Transverse colon (tissue), 4 donors: ENCODE data around the gene GCLC.

Experiments used
- POLR2A ChIP-seq: fragments of 450-650 bp; IDR thresholded peaks from one replicate; pipeline ENCODE4 v1.6.1; 2016; ENCODE audit warnings: antibody characterized with exemption, mild to moderate bottlenecking, moderate library complexity
- POLR2AphosphoS5 ChIP-seq, 3 donors: sonication (generic); formaldehyde crosslinking; IDR thresholded peaks; one replicate each; pipeline ENCODE4 v1.6.1; 2016; ENCODE audit warnings: antibody characterized with exemption in 3 of 3
- TF ChIP-seq, protein P1 (sequence below), 5 experiments: fragments of 200-600 bp in 3 of 5; fragments of 450-650 bp in 2 of 5; sonication (generic) in 3 of 5; IDR thresholded peaks; 1 replicate in 2 of 5; 2 replicates in 3 of 5; pipeline ENCODE4 v1.5.1; 2016 to 2017; ENCODE audit warnings: antibody characterized with exemption in 5 of 5, inconsistent platforms in 3 of 5, mild to moderate bottlenecking in 2 of 5, moderate library complexity in 1 of 5

DNA sequence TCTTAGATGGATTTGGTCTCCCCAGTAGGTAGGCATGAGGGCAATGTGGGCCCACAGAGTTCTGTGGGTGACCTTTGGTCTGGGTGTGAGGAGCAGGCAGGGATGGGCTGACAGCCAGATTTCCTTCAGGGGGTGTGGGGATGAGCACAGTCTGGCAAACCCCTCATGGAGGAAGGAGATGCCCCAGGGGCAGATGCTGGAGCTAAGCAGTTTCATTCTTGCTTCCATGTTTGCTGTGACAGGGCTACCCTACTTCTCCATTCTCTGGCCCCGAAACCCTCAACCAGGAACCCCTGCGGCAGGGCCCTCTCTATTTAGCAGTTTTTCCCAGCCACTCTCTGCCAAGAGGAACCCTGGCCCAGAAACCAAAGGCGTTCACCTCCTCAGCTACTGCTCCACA is 40.4 kb downstream of the GCLC start:
- TF ChIP-seq POLR2A (no peak), POLR2AphosphoS5 (IDR thresholded peaks at IDR 0.05) (no peak)
- TF ChIP-seq, protein P1, sequence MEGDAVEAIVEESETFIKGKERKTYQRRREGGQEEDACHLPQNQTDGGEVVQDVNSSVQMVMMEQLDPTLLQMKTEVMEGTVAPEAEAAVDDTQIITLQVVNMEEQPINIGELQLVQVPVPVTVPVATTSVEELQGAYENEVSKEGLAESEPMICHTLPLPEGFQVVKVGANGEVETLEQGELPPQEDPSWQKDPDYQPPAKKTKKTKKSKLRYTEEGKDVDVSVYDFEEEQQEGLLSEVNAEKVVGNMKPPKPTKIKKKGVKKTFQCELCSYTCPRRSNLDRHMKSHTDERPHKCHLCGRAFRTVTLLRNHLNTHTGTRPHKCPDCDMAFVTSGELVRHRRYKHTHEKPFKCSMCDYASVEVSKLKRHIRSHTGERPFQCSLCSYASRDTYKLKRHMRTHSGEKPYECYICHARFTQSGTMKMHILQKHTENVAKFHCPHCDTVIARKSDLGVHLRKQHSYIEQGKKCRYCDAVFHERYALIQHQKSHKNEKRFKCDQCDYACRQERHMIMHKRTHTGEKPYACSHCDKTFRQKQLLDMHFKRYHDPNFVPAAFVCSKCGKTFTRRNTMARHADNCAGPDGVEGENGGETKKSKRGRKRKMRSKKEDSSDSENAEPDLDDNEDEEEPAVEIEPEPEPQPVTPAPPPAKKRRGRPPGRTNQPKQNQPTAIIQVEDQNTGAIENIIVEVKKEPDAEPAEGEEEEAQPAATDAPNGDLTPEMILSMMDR (IDR thresholded peaks at IDR 0.05), result no peak
